HepG2 (cell line): Measurements from ENCODE around the gene GABARAPL2. TPM values are rescaled to one million over a fixed set of nuclear protein-coding genes. Genes with fewer than 3 reads are reported as not detected.

ENCODE experiments used
- ATAC-seq: fragments of 200-7000 bp; cut with Tn5 transposase; 3 replicates; pipeline ENCODE4 v1.9.1; 2020; ENCODE audit warnings: mild to moderate bottlenecking, moderate library complexity
- BruUV-seq: library from RNA; stranded (reverse); fragments of 400-500 nt; replicated peaks from 2 replicates; lab custom pipeline; 2021; lab: Mats Ljungman, UMichigan
- CTCF ChIA-PET: fragments of 300-600 bp; formaldehyde crosslinking; extraction: SDS; loops from one replicate; lab custom pipeline; 2021; ENCODE audit warnings: low total read pairs, inconsistent platforms, low intra/inter-chr PET ratio; lab: Yijun Ruan, JAX
- POLR2A ChIA-PET: fragments of 350-600 bp; sonication (Branson Sonifier 250); formaldehyde crosslinking; loops from one replicate; lab custom pipeline; 2020; ENCODE audit warnings: antibody characterized with exemption, inconsistent platforms; lab: Yijun Ruan, JAX
- DNase-seq: peaks from one replicate; pipeline ENCODE4 v3.0.0-alpha.2; 2015; ENCODE audit warnings: low spot score
- FAIRE-seq: peaks from 3 replicates; lab custom pipeline; 2011; peaks lifted over from hg19 to GRCh38; lab: Jason Lieb, UNC
- H2AFZ ChIP-seq: one replicate; pipeline ENCODE4 v1.6.1; 2011; ENCODE audit warnings: low read length, inconsistent platforms
- H3K27ac ChIP-seq: fragments of 300-600 bp; 3 replicates; pipeline ENCODE4 v1.8.0; 2011; ENCODE audit warnings: mixed run types, mild to moderate bottlenecking, mixed read lengths, low read length, inconsistent platforms; ENCODE audit not compliant: insufficient read depth; ENCODE audit errors: extremely low read length
- H3K27me3 ChIP-seq, 2 experiments: fragments of 200-600 bp in 1 of 2; 2 replicates in 1 of 2; 3 replicates in 1 of 2; pipeline versions ENCODE4 v1.6.0 to v1.8.0; 2011; ENCODE audit warnings: low read length in 2 of 2, mild to moderate bottlenecking in 2 of 2, moderate library complexity in 2 of 2, inconsistent platforms in 1 of 2; ENCODE audit not compliant: insufficient read depth in 2 of 2, control insufficient read depth in 1 of 2
- H3K36me3 ChIP-seq, 2 experiments: fragments of 200-600 bp in 1 of 2; replicated peaks in 1 of 2; 2 replicates in 1 of 2; 3 replicates in 1 of 2; pipeline versions ENCODE4 v1.5.1 to v1.8.0; 2011; ENCODE audit warnings: low read length in 2 of 2, inconsistent platforms in 1 of 2; ENCODE audit not compliant: insufficient read depth in 2 of 2, control insufficient read depth in 1 of 2
- H3K4me1 ChIP-seq: 2 replicates; pipeline ENCODE4 v1.5.1; 2012; ENCODE audit warnings: low read length, inconsistent platforms; ENCODE audit not compliant: insufficient read depth
- H3K4me2 ChIP-seq: 2 replicates; pipeline ENCODE4 v1.6.0; 2011; ENCODE audit warnings: low read depth, low read length, inconsistent platforms
- H3K4me3 ChIP-seq, 3 experiments: fragments of 200-600 bp in 1 of 3; sonication (generic), shearing (Covaris generic) in 1 of 3; replicated peaks in 1 of 3; 2 replicates each; pipeline ENCODE4 v1.5.1; 2011 to 2016; ENCODE audit warnings: low read length in 3 of 3, inconsistent platforms in 2 of 3, low read depth in 2 of 3, mild to moderate bottlenecking in 2 of 3, control low read depth in 1 of 3, mixed read lengths in 1 of 3; ENCODE audit not compliant: insufficient read depth in 1 of 3
- H3K79me2 ChIP-seq: one replicate; pipeline ENCODE4 v1.6.1; 2011; ENCODE audit warnings: low read length, inconsistent platforms; ENCODE audit not compliant: insufficient read depth
- H3K9ac ChIP-seq: 2 replicates; pipeline ENCODE4 v1.6.0; 2011; ENCODE audit warnings: mild to moderate bottlenecking, low read depth, low read length, inconsistent platforms; ENCODE audit not compliant: insufficient read depth
- H3K9me3 ChIP-seq: 2 replicates; pipeline ENCODE4 v1.5.1; 2012; ENCODE audit warnings: mild to moderate bottlenecking, low read length
- H4K20me1 ChIP-seq: 2 replicates; pipeline ENCODE4 v1.6.0; 2011; ENCODE audit warnings: inconsistent platforms, mild to moderate bottlenecking, low read length, moderate library complexity; ENCODE audit not compliant: insufficient read depth
- FOXO4 ChIP-seq: sonication (generic); formaldehyde crosslinking; conservative IDR thresholded peaks from 2 replicates; pipeline ENCODE4 v1.8.1; 2023; ENCODE audit warnings: missing genetic modification reagents
- LRRFIP1 ChIP-seq: sonication (generic); formaldehyde crosslinking; conservative IDR thresholded peaks from 2 replicates; pipeline ENCODE4 v1.4.0; 2020; ENCODE audit warnings: missing genetic modification reagents
- THRA ChIP-seq: sonication (generic); formaldehyde crosslinking; IDR thresholded peaks from 2 replicates; pipeline ENCODE4 v1.4.0; 2020; ENCODE audit warnings: missing genetic modification reagents, borderline replicate concordance
- TRAFD1 ChIP-seq: sonication (generic); formaldehyde crosslinking; IDR thresholded peaks from 2 replicates; pipeline ENCODE4 v1.5.1; 2020; ENCODE audit warnings: missing genetic modification reagents, mild to moderate bottlenecking, borderline replicate concordance
- ZNF230 ChIP-seq: sonication (generic); formaldehyde crosslinking; IDR thresholded peaks from 2 replicates; pipeline ENCODE4 v1.4.0; 2020; ENCODE audit warnings: mild to moderate bottlenecking, missing genetic modification reagents
- WGBS: methylation state at CpG from one replicate; pipeline ENCODE4 v1.1.6; 2017; ENCODE audit warnings: low lambda C conversion rate; 5-methylcytosine and 5-hydroxymethylcytosine counted together
- in situ Hi-C: cut with HindIII; loops from 2 replicates; pipeline ENCODE4 v1.10.0; 2017; ENCODE audit warnings: low pct_unique_long_range_greater_than_20kb; ENCODE audit not compliant: extremely low pct_ligation_motif_present
- intact Hi-C: fragments of 100-400 bp; cut with micrococcal nuclease; formaldehyde crosslinking; loops from one replicate; pipeline ENCODE4 v1.10.0; 2022; ENCODE audit not compliant: unreplicated experiment
- polyA plus RNA-seq, 8 experiments: library from polyadenylated mRNA; depleted of rRNA in 3 of 8; stranded (reverse) in 7 of 8; unstranded in 1 of 8; fragments of >200 nt; fragmentation: Illumina TruSeq in 4 of 8; extraction: Trizol in 4 of 8; gene quantifications; 2 replicates each; pipeline versions ENCODE4 v1.2.1 to v1.2.3, GENCODE V29; 2011 to 2016; ENCODE audit warnings: low read depth in 4 of 8, missing spikeins in 1 of 8, mixed read lengths in 1 of 8; ENCODE audit not compliant: insufficient read depth in 1 of 8
- total RNA-seq, 5 experiments: library from RNA; depleted of rRNA; stranded (reverse); fragments of >200 nt; fragmentation: Illumina TruSeq; extraction: Trizol; gene quantifications; 2 replicates each; pipeline ENCODE4 v1.2.3, GENCODE V29; 2016; ENCODE audit warnings: low read depth in 1 of 5

The GABARAPL2 gene
- total and polyA plus RNA-seq, 2 of the 13 experiments (the other 11 are each of a cell fraction or from before 2014, with no cell fraction given): 76.4 to 83.0 TPM

GRCh38 chr16:75556431-75556950 is 9.7 kb upstream of the GABARAPL2 start (continued):
- TF ChIP-seq TRAFD1 (peak; percentile 68; the same call in 1 of the 2 replicates), THRA (CRISPR knock-in tag) (0 out of 2 replicates have a peak, but pooled peaks have one; percentile 0), LRRFIP1 (CRISPR knock-in tag) (no peak)

- POLR2A ChIA-PET: no interaction called here
Measured at GRCh38 chr16:75558846-75559401, 7.3 kb upstream of the GABARAPL2 start.

More at GRCh38 chr16:75558846-75559401, 7.3 kb upstream of the GABARAPL2 start:
- FAIRE-seq (no peak), DNase-seq (no peak), ATAC-seq (no peak)
- Histone ChIP-seq H3K36me3 (no peaks in the 10 kb centered on the region), H3K9me3 (no peaks in the 10 kb centered on the region), H3K4me2 (no peak overlapping the region), H2AFZ (no peak overlapping the region), H3K27me3 (peaks cover 0 to 16% of the 10 kb centered on the region in 2 experiments; a peak in 3 of 5 replicates), H3K4me1 (peaks cover 28% of the 10 kb centered on the region), H4K20me1 (no peaks in the 10 kb centered on the region), H3K79me2 (no peaks in the 10 kb centered on the region), H3K27ac (no peak overlapping the region), H3K9ac (no peak overlapping the region), H3K4me3 (no peak overlapping the region)
- intact Hi-C loops (loop anchor here (5.0 kb wide), 3 partner anchors 33 to 63 kb away; partner anchors contain the start of gene ADAT1), in situ Hi-C loops (no loop called here)
- BruUV-seq: no TSS peak
- TF ChIP-seq FOXO4 (CRISPR knock-in tag) (0 out of 2 replicates have a peak, but pooled peaks have one; percentile 28), ZNF230 (CRISPR knock-in tag) (no peak)
- CTCF ChIA-PET: no interaction called here
- whole genome bisulfite sequencing: 16% methylated on average over 2 of the region's 2 CpGs
